ENCODE measurements around the gene SCFD1. TPM values are rescaled to one million over a fixed set of nuclear protein-coding genes. Genes with fewer than 3 reads are reported as not detected.
"Not testable (repeated sequence)": the region's sequence is repeated elsewhere in the genome, so short reads cannot be mapped to it uniquely, and the experiment has no call there.

Gene SCFD1
- polyA plus RNA-seq, 4 donors = 86.8 to 101 (median 91.5) TPM

DNA sequence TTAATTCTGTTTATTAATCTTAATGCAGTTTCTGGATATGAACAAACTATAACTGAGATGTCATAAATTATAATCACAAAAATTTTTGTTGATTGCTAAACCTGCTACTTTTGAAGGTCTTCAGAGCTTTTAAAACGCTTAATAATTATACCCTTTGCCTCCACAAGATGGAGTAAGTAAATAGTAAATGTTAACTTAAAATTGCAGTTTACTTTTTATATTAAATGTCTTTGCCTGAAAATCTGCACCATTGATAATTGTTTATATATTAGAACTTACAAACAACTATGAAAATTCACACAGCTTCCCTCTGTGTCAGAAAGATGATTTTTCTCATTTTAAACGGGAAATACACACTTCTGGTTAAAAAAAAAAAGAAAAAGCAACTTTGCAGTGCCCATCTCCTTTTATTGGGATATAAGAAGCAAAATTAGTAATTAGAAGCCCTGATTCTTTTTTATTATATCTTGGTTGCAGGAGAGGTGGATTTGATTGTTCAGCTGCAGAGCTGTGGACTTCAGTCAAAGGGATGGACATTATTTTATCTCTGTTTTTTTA lies 35.6 kb downstream of the SCFD1 start:
- DNase-seq (ENCODE audit: low read depth in 4 of 4, low spot score in 3 of 4) = no peak

DNA sequence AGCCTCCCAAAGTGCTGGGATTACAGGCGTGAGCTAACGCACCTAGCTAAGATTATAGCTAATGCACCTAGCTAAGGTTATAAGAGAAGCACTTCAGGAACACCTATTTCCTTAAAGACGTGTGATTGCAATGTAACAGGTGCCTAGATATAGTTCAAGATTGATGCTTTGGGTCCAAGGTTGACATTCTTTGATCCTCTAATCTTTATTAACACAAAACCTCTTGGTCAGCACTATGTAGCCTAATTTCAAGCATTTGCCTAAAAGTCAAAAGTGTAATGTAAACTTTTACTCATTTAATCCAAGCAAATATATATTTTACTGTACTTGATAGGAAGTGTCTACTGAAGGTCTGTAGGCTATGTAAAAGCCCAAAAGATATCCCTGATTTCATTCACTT lies 36.5 kb downstream of the SCFD1 start:
- DNase-seq (ENCODE audit: low read depth in 4 of 4, low spot score in 3 of 4) = no peak

DNA sequence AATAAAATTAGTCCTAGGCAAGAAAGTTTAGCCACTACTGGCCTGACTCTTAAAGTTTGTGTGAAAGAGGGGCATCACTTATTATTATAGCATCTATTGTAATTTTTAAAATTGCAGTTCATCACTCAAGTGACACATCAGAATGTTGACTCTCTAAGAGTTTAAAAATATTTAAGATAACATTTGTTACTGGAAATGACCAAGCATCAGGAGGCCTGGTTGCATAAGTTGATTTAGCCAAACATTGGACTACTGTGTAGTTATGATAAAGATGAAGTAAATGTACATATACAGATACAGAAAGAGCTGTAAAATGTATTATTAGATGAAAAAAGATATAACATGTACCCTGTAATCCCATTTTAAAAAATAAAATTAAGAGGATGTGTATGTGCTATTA lies 47.5 kb downstream of the SCFD1 start:
- DNase-seq (ENCODE audit: low read depth in 4 of 4, low spot score in 3 of 4) = no peak

DNA sequence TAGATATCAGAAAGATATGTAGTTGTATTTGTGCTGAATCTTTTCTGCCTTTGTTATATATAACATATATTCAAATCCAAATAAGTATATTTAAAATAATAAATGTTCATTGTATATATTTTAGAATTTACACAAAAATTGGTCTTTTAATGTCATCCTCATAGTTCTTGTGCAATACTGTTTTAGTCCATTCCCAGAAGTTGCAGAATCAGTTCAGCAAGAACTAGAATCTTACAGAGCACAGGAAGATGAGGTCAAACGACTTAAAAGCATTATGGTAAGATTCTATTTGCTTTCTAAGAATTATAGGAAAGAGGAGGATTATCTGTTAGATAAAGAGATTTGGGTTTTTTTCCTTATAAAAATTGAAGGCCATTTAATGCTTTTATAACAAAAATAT lies 51.0 kb downstream of the SCFD1 start:
- DNase-seq (ENCODE audit: low read depth in 4 of 4, low spot score in 3 of 4) = no peak

DNA sequence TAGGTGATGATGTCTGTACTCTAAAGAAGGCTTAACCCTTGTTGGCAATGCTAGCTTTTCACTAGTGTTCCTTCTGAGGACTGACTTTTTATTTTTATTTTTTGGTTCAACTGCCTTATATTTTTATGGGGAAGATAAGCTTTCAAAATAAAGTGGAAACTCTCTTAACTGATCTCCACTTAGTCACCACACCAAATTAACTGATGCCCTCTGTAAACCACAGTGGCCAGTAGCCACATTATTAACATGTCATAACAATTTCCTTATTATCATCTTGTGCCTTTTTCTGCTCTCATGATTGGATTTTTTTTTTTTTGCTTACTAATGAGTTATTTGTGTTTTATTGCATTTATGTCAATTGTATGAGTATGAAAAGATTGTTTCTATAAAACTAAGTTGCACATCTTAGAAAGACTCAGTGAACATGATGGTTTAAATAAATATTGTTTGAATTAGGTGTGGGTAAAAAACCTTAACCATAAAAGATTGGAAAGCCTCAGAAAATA lies 56.9 kb downstream of the SCFD1 start:
- no peak for DNase-seq (ENCODE audit: low read depth in 4 of 4, low spot score in 3 of 4)

DNA sequence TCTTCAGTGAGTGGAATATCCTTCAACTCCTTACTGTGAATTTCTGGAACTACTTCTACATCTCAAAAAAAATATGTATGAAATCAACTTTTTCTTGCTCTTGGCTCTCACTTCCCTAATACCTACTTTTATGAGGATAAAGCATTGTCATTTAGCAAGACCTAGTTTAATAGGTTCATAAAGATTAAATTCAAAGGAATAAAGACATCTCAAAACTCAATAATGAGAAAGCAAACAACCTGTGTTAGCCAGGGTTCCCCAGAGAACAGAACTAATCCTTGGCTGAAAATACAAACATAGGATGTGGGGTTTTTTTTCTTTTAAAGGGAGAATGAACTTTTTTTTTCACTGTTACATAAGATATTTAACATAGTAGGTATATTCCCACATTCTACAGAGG lies 57.9 kb downstream of the SCFD1 start:
- no peak for DNase-seq (ENCODE audit: low read depth in 4 of 4, low spot score in 3 of 4)

DNA sequence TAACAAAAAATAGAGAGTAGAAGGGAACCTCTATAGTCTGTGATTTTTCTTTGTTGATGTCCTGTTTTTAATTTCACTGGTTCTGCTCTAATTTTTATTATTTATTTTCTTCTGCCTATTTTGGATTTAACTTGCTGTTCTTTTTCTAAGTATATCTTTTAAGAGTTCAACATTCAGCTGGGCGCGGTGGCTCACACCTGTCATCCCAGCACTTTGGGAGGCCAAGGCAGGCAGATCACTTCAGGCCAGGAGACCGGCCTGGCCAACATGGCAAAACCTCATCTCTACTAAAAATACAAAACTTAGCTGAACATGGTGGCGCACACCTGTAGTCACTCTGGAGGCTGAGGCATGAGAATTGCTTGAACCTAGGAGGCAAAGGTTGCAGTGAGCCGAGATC lies 58.7 kb downstream of the SCFD1 start:
- not testable (repeated sequence) for DNase-seq (ENCODE audit: low read depth in 4 of 4, low spot score in 3 of 4)

DNA sequence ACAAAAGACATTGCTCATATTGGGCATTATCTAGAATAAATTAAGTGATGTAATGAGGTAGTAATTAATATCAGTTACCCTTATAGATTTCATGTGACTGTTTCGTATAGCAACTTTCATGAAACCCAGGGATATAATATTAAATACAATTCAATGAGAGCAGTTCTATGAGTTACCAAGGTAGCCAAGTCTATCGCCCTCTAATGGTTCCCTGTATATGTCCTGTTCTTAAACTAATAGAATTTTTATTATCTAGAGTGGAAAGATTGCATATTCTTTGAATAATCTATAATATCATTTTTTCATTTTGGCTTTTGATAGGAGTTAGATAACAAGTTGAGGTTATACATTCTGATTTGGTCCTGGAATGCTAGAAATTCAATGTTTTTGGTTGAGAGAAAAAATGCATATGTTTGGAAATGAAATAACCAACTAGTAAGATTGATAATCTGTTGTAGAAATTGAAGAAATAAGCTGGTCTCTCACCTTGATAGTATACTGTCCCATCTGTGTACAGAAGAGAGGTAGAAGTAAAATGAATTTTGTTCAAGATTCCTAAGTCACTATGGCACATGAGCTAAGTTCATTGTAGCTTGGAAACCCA lies 59.7 kb downstream of the SCFD1 start:
- DNase-seq (ENCODE audit: low read depth in 4 of 4, low spot score in 3 of 4) = no peak

DNA sequence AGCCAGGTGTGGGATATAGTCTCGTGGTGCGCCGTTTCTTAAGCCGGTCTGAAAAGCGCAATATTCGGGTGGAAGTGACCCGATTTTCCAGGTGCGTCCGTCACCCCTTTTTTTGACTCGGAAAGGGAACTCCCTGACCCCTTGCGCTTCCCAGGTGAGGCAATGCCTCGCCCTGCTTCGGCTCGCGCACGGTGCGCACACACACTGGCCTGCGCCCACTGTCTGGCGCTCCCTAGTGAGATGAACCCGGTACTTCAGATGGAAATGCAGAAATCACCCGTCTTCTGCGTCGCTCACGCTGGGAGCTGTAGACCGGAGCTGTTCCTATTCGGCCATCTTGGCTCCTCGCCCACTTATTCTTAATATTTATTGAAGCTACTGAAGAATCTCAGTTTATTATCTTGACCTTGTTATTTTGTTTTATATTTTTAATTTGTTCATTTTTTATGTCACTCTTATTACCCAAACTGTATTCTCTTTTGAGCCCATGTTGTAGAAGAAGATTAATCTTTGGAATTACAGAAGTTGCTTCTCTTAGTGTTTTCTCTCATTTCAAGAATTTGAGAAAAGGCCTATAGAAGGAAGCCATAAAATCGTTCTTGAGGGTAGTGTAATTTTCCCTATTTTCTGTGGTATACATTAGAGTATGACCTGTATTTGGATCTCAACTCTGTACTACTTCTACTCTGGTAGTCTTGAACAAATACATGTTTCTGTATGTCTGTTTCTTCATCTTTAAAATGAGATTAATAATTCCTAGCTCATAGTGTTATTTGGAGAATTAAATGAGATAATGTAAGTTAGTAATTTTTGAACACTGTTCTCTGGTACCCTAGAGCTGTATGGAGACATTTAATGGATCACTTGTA lies 68.6 kb downstream of the SCFD1 start:
- DNase-seq (ENCODE audit: low read depth in 4 of 4, low spot score in 3 of 4) = peak in 1 of 4 donors; percentile 5

DNA sequence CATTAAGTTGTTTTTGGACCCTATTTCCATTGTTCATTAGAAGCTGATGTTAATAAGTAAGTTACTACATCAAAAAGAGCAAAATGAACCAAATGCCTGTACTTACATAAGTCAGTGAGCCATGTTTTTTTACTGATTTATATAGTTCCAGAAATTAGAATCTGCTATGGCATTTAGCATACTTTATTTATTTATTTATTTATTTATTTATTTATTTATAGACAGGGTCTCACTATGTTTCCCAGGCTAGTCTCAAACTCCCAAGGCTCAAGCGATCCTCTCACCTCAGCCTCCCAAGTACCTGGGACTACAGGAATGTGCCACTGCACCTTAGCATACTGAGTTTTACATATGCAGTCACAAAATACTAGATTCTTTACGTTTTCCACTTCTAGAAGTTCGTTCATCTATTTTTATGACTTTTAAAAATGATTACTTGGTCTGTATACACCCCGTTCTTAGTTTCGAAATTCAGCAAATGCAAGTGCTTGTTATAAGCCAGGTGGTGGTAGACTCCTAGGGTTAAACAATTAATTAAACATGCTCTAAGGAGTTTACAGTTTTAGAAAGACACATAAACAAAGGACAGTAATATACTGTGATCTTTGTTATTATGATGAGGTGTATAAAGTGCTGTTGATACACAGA lies 69.8 kb downstream of the SCFD1 start:
- DNase-seq (ENCODE audit: low read depth in 4 of 4, low spot score in 3 of 4) = no peak

DNA sequence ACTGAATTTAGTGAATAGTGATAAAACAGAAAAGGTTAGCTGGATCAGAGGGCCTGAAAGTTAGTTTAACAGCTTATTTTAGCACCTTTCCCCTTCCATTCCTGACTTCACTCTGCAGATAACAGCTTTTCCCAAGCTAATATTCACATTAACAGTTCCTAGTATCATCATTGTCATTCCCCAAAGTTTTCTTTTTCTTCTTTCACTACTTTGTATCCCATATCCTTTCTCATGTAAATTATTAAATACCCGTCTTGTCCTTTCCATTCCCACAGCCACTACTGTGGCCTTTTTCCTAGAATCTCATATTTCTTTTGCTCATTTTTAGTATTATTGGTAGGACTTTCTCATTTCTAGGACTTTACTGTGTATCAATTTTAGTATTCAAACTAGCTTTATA lies 70.5 kb downstream of the SCFD1 start:
- no peak for DNase-seq (ENCODE audit: low read depth in 4 of 4, low spot score in 3 of 4)

DNA sequence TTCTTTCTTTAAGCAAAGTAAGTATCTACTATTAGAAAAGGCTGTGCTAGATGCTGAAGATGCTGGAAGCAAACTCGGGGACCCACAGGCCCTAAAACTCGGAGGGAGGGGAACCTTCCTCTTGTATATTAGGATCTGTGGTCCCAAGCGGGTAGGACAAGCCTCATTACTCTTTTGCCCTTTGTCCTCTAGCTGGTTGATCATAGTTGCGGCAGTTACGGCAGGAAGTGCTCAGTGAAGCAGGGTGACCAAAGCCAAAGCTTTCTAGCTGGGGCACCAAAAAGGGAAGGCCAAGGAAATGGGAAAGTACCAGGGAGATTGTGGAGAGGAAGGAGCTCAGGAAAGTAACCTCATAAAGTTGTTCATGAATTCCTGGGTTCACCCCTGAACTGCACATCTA lies 76.3 kb downstream of the SCFD1 start:
- no peak for DNase-seq (ENCODE audit: low read depth in 4 of 4, low spot score in 3 of 4)

DNA sequence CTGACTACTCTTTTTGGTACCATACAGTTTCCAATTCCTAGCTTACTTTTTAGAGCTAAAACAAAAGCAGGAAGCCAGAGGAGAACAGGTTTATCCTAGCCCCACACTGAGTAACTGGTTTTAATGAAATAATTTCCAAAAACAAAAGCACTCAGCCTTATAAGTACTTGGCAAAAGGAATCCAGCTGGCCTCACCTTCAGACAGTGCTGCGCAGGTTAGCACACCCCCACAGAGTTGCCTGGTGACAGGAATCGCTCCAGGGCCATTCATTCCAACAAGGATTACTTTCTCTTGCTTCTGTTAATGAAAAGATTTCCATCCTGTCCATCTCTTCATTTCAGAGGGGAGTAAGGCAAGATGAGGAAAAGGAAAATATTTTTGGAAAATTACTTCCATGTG lies 84.6 kb downstream of the SCFD1 start:
- DNase-seq (ENCODE audit: low read depth in 4 of 4, low spot score in 3 of 4) = no peak

DNA sequence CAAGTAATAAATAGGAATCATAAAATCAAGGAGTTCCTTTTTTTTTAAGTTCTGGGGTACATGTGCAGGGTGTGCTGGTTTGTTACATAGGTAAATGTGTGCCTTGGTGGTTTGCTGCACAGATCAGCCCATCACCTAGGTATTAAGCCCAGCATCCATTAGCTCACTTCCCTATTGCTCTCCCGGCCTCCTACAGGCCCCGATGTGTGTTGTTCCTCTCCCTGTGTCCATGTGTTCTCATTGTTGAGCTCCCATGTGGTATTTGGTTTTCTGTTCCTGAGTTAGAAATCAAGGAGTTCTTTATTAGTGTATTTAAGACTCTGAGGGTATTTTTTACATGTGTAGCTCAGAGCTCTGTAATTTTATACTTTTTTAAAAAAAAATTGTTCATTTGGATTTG lies 86.0 kb downstream of the SCFD1 start:
- no peak for DNase-seq (ENCODE audit: low read depth in 4 of 4, low spot score in 3 of 4)

DNA sequence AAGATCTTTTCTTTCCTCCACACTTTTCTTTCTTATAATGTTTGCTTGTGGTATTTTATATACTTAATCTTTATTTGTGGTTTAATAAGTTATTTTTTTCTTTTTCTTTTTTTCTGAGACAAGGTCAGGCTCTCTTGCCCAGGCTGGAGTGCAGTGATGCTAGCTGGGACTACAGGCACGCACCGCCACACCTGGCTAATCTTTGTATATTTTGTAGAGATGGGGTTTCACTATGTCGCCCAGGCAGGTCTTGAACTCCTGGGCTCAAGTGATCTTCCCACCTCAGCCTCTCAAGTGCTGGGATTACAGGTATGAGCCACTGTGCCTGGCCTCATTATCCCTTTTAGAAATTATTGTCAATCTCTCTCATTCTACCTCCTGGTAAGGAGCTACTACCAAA lies 87.1 kb downstream of the SCFD1 start:
- no peak for DNase-seq (ENCODE audit: low read depth in 4 of 4, low spot score in 3 of 4)

DNA sequence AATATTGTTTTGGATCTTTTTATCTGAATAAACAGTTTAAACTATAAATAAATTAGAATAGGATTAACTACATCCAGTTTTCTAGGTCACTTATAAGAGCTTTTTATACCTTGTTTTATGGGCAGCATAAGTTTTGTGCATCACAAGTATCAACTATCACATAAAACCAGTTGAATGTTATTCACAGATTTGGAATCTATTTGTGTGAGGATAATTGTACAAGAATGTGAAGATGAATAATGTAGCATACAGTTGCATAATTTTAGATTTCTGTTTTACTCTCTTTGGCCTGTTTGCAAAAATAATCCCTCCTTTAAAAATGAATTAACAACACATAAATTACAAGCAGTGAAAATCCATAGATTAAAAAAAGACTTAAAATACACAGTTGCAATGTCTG lies 88.8 kb downstream of the SCFD1 start:
- DNase-seq (ENCODE audit: low read depth in 4 of 4, low spot score in 3 of 4) = no peak

DNA sequence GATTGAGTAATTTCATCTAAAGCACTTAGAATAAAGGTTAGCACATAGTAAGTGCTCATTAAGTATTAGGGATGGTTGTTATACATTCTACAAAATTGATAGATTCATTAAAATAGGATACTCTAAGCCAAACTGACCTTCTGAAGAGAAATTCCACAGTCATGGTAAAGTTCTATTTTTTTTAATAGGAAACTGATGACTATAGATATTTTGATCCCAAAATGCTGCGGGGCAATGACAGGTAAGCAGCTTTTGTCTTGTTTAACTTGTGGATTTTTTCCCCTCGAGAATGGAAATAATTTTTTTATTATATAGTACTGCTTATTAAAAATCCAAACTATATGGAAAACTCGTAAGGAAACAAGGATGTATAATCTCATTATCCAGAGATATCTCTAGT lies 97.0 kb downstream of the SCFD1 start:
- DNase-seq (ENCODE audit: low read depth in 4 of 4, low spot score in 3 of 4) = no peak

DNA sequence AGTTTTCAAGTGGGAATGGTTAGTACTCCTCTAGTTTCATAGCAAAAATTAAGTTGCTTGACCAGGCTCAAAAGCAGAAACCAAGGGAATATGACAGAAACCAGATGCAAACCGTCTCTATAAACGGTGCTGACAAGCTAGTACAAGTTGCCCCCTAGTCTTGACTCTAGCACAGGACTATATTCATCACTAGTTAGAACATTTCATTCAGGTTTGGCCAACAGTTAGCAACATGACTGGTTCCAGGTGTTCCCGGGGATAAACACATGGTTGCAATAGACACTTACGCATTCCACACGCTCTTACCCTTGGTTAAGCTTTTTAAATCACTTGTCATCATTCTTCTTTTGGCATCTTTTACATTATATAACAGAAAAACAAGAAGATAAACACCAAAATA lies 103.6 kb downstream of the SCFD1 start:
- DNase-seq (ENCODE audit: low read depth in 4 of 4, low spot score in 3 of 4) = no peak

DNA sequence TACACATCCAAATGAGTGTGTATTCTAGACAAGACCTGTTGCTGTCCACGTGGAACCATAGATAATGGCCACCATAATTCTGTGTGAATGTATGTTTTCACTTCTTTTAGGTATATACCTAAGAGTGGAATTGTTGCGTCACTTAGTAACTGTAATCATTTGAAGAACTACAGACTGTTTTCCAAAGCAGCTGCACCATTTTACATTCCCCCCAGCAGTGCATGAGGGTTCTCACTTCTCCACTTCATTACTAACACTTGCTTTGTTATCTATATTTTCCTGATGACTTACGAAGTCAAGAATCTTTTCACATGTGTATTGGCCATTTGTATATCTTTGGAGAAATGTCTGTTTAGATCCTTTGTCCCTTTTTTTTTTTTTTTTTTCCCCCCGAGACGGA lies 106.4 kb downstream of the SCFD1 start:
- no peak for DNase-seq (ENCODE audit: low read depth in 4 of 4, low spot score in 3 of 4)

DNA sequence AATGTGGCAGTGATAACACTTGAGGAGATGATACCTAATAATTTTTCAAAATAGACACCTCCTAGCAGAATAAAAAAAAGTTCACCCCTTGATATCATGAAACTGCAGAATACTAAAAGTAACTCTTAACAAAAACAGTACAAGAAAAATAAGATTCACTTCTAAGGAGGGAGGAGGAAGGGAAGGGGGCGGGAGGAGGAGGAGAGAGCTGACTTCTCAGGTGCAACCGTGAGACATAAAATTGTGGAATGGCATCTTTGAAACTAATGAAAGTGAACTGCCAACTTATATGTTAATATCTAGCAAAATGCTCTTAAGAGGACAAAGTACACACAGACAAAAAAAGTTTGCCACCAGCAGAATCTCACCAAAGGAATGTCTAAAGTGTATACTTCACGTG lies 115.8 kb downstream of the SCFD1 start:
- no peak for DNase-seq (ENCODE audit: low read depth in 4 of 4, low spot score in 3 of 4)

DNA sequence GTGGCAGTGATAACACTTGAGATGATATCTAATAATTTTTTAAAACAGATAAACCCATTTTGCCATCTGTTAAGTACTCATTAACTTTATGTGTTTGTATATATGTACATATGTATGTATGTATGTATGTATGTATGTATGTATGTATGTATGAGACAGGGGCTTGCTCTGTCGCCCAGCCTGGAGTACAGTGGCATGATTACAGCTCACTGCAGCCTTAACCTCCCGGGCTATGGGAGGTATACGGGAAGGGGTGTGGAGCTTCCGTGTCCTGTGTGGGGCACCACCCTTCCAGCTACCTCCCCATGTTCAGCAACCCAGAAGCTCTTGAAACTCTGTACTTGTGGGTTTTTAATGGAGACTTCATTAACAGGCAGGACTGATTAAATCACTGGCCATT lies 116.9 kb downstream of the SCFD1 start:
- no peak for DNase-seq (ENCODE audit: low read depth in 4 of 4, low spot score in 3 of 4)

All from right renal pelvis (tissue), 4 donors.